ENCODE measurements around the gene IL12A.

Gene IL12A

DNA sequence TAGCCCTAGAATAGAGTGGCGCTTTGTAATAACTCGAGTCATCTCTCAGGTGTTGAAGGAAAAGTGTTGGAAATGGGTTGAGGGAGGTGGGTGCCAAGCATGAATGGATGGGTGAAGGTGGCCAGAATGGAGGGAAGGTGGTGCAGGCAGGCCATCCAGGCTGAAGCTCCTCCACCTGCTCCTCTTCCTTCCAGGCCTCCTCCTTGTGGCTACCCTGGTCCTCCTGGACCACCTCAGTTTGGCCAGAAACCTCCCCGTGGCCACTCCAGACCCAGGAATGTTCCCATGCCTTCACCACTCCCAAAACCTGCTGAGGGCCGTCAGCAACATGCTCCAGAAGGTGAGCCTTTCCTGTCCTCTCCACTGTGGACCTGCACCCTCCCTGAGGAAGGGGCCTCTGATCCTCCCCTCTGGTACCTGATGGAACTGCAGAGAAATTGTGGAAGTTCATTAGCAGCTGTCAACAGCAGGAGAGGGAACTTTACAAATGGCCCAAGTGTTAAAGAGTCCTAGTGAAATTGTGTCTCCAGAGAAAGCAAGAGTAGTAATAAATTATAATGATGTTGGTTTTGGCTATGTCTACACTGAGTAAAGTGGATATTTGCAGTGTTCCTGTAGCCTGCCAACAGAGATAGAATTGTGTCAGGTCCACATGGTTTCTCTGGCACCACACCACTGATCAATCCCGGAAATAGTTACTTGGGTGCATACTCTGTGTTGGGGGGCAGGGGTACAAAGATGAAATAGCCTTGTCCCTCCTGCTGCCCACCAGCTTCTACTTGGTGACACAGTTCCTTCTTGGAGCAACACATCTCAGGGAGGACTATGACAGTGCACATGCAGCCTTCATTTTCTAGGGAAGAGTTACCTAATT is 1.6 kb downstream of the IL12A start:
- DNase-seq (ENCODE audit: low read depth), result no peak

DNA sequence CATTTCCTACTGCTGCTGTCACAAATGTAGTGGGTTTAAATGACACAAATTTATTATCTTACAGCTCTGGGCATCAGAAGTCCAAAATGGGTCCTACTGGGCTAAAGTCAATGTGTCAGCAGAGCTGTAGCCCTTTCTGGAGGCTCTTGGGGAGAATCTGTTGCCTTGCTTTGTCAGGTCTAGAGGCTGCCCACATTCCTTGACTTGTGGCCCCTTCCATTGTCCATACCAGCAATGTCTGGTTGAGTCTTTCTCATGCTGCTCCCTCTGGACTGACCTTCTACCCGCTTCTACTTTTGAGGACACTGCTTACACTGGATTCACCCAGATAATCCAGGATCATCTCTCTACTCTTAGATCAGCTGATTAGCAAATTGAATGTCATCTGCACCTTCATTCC is 3.0 kb downstream of the IL12A start:
- no peak for DNase-seq (ENCODE audit: low read depth)

DNA sequence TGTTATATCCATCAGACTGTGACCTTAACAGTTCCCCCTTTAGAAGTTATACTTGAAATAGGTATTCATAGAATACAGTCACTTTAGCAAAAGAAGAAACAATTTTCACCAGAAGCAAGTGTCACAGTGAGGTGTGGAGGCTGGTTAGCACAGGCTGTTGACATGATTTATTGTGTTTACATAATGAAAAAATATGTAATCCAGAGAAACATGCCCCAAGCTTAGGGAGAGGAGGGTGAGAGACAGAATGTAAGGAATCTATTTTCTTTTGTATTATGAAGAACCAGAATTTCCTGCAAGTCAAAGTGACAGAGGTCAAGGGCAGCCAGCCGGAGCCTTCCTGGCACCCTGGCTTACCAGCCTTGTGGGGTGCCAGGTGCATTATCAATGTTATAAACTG is 4.0 kb downstream of the IL12A start:
- DNase-seq (ENCODE audit: low read depth), result no peak

DNA sequence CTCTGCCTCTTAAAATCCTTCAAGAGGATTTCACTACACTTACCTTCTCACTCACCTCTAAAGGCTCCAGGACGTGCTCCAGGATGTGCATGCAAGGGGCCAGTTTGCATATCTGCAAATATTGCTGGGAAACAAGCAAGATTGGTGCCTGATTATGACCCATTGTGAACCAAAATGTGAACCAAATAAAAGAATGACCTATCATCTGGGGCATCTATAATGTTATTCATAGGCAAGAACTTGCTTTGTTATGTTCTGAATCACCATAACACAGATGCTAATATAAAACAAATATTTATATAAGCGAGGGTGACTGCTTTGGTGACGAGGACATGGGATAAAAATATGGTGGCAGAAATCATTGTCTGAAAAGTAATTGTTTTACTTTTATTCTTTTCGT is 5.5 kb downstream of the IL12A start:
- no peak for DNase-seq (ENCODE audit: low read depth)

DNA sequence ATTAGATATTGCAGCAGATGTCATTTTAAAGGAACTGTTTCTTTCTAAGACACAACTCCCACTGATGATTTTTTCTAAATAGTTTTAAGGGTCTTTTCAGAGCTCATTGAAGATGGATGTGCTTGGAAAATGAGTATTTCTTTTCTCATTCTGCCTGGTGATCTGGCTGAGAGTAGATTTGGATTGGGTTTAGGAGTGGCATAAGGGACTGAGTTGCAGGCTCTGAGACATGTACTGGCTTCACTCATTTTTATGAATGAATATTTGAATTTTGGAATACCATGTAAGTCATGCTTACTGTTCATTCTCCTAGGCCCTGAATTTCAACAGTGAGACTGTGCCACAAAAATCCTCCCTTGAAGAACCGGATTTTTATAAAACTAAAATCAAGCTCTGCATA is 6.5 kb downstream of the IL12A start:
- no peak for DNase-seq (ENCODE audit: low read depth)

DNA sequence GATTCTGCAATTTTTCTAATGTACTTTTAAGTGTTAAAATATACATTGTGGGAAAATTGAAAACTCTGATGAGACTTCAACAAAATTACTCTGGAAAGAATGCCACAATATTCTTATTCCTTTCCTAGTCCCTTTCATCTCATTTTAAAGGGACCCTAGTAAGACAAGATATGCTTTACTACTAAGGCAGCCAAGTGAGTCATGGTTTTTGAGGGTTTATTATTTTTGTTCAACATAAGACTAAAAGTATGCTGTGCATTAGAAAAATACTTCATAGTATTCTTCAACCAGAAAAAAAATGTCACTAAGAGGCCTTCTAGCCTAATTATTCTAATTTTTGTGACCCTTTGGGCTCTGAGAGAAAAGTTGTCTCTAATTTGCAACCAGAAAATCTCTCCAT is 7.4 kb downstream of the IL12A start:
- no peak for DNase-seq (ENCODE audit: low read depth)

DNA sequence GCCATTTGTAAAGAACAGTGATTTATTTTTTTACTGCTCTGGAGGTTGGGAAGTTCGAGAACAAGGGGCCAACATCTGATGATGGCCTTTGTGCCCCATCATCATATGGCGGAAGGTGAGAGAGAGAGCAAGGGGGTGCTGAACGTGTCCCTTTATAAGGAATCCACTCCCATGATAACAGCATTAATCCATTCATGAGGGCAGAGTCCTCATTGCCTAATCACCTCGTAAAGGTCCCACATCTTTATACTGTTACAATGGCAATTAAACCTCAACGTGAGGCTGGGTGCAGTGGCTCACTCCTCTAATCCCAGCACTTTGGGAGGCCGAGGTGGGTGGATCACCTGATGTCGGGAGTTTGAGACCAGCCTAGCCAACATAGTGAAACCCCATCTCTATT is 8.3 kb downstream of the IL12A start:
- no peak for DNase-seq (ENCODE audit: low read depth)

DNA sequence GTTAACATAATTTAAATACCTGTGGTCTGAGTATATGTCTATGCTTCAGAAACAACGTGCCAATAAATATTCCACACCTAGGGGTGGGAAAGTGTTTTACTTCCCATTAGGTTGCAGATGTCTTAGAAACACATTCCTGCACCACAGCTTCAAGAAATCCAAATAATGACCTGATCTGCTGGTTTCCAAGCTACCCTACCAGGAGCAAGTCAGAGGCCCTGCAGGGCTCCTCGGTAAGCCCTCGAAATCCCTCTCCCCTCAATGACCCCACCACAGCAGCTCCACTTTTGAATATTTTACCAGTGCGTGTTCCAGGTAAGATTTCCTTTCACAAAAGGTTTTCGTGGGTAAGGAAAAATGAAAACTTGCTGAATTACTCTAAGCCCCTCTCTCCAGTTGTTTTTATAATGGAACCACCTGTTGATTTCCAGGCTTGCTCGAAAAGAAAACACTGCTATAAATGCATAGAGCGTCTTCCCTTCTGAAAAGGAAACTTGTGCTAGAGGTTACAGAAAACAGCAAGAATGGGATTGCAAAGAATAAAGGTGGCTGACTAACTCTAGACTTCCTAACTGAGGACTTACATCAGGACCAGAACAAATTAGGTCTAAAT is 12.6 kb downstream of the IL12A start:
- no peak for DNase-seq (ENCODE audit: low read depth)

DNA sequence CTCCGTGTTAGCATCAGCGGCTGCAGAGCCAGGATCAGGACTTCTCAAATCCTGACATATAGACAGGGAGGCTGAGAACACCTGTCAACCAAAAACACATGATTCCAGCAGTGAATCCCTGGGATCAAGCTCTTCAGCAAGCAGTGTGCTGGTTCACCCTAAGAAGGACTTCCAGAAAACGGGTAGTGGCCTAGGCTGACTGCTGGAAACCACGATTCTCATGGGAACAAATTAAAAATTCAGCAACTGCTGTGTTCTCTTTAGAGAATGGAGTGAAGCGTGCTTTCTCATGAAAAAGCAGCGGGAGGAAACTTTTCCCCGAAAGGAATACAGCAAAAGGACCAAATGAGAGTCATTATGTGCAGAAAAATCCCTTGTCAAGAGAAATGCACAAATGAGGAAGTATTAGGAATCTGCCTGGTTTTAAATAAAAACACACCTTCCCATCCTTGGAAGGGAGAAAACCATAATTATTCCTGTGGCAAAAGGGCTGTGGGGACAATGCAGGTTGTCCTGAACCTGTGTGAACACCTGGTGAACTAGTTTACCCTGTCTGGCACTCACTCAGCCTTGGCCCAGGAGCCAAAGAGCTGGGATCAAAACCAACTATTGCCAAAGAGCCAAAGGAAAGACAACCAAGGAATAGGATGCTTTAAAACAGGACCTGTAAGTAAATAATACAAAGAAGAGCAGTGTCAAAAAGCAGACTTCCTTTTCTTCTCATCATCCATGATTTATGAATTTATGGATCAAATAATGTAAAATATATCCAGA is 13.4 kb downstream of the IL12A start:
- no peak for DNase-seq (ENCODE audit: low read depth)

DNA sequence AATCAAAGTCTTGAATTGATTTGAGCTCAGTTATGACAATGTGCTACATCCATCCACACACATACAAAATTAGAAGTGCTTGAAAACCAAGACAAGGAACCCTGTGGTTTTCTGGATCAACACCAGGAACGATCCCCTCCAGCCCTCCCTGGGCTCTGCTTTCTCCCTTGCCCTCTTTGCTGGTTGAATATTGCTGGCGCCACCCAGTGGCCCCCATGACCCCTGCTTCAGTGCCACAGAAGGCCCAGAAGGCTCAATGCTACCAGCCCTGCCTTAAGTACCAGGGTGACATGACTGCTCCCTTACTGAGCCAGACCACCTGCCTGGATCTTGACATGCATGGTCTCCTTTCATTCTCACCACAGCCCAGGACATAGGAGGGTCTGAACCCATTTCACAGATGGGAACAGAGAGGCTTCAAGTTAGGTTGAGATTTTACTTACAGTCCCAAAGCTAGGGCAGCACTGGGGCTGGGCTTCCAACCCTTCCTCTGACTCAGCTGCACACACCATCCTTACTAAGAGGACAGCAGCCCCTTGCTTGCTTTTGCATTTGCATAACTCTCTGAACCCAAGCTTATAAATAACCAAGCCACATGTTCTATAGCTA is 15.0 kb downstream of the IL12A start:
- no peak for DNase-seq (ENCODE audit: low read depth)

DNA sequence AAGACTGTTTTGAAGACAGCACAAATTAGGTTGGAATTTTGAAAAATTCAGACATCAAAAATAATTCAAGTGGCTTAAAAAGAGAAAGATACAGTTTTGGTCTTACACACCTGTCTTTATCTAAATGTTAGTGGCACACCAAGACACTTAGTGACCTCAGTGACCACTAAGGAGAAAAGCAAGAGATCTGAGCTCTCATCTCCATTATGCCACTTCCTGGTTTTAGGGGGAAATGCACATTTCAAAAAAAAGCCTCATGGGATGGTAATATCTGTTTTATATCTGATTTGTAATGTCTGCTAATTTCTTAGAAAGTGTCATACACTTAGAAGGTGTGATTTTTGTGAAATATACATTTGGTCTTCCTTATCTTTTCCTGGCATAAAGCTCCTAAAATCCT is 16.4 kb downstream of the IL12A start:
- no peak for DNase-seq (ENCODE audit: low read depth)

DNA sequence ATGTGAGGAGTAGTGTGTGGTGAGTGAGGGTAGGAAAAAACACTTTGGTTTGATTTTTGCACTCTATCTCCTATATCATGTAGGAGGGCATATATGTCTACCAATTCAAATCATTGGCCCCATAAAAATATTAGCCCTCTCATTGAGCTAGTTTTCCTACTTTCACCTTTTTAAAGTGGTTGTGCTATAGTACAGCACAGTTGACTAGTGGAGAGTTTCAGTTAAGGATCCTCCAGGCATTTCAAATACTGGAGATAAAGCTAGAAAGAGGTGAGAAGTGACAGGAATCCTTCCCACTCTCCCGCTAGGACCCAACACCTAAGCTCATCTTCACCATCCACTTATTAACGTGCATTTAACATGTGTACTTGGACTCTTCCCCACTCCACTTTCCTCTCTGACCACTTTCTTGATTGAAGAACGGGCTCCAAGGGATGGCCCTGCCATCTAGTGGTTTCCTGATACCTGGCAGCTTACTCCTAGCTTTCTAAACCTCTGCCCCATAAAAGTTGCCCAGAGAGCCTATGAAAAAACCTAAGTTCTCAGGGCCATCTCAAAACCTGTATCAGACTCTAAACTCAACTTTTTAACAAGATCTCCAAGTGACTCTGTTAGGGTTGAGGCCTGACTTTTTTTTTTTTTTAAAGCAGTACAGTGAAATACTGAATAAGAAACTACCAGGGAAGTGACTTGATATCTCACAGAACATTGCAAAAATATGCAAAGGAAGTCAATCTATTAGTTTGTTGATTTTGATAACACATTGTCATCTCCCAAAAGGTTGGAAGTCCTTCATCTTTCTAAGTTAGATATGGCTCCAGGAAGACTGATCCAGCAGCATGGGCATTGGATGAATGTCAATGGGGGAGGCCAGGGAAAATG is 17.9 kb downstream of the IL12A start:
- no peak for DNase-seq (ENCODE audit: low read depth)

DNA sequence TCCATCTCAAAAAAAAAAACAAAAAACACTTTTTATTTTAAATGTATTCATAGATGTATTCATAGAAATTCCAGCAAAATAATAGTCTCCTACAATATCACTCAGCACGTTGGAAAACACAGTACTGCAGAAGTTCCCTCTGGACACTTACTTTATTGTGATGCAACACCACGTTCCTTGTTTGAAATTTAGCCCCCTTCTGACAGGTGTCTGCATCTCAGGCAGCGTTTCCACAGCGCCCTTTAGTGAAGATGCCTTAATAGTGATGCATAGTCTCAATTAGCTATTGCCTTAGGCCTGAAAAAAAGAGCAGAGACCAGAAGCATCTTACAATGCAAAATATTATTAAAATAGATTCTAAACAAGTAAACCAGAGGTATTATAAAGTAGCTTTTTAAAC is 20.3 kb downstream of the IL12A start:
- DNase-seq (ENCODE audit: low read depth), result no peak

DNA sequence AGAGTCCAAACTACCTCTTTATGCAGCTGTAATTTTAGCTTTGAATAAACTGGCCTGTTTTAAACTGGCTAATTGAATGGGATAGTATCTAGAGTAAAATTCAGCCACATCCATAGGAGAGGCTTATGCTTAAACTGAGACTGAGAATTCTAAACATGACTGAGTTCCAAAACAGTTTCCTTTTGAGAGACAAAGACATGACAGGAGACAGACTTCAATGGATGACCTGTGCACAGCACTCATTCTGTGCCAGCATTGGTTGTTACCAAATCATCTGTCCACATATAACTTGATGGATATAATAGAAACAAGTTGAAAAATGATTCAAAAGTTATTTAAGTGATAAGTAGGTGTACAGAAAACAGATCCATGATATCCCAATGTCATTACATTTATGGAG is 20.9 kb downstream of the IL12A start:
- no peak for DNase-seq (ENCODE audit: low read depth)

DNA sequence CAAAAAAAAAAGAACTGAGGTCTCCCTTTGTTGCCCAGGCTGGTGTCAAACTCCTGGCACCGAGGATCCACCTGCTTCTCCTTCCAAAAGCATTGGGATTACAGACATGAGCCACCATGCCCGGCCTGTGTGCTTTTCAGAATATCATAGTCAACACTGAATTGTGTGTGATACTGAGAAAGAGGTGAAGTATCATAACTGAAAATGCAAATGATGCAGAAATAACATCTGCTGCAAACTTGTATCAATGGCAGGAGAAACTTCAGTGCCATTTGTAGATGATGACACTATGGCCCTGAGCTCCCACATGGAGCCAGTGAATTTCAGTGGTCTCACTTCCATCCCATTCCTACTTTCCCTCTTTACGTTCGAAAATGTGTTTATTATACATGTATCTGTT is 21.9 kb downstream of the IL12A start:
- no peak for DNase-seq (ENCODE audit: low read depth)

DNA sequence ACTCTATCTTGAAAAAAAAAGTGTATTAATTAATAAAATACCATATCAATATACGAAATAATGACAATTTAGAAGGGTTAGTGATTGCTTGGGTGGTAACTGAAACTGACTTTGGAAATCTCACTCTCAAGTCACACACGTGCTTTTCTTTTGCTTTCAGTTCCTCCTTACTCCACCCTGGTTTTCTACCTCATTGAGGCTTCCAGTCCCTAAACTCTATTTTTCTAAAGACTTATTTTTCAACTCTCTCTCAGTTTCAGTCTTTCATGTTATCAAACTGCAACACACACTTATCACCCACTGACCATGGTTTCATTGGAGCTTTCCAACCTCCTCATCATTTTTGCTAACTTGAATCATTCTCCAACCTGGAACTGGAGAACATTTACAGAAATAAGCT is 23.5 kb downstream of the IL12A start:
- no peak for DNase-seq (ENCODE audit: low read depth)

DNA sequence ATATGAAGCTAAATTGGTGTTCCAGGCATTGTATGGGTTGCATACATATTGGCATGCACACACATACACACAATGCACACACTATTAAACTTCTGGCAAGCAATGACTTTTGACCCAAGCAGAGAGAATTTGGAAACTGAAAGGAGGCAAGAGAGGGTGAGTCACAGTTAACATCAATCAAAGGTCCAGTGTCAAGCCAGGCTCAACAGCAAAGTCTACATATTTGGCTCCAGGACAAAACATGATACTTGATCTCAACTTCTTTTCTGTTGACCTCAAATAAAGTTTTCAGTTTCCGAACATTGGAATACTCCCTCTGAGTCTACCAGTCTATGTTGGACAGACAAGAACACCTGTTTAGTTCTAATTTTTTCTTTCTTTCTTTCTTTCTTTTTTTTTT is 28.3 kb downstream of the IL12A start:
- no peak for DNase-seq (ENCODE audit: low read depth)

DNA sequence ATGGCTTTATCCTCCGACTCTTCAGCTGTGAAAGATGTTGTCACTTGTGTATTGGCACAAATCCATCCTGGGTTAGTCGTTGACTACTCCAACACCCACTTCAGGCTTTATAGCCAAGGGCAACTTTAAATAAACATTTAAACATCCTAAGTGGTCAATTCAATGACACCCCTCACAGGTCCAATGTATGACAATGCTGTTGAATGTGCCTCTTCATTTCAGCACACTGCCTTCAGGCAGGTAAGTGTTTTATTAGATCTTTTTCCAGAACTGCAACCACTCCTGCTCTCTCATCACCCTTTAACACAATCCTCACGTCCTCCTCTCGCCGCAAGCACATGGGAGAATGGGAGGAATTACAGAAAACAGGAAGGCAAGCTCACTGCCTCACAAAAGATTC is 30.3 kb downstream of the IL12A start:
- DNase-seq (ENCODE audit: low read depth), result no peak

DNA sequence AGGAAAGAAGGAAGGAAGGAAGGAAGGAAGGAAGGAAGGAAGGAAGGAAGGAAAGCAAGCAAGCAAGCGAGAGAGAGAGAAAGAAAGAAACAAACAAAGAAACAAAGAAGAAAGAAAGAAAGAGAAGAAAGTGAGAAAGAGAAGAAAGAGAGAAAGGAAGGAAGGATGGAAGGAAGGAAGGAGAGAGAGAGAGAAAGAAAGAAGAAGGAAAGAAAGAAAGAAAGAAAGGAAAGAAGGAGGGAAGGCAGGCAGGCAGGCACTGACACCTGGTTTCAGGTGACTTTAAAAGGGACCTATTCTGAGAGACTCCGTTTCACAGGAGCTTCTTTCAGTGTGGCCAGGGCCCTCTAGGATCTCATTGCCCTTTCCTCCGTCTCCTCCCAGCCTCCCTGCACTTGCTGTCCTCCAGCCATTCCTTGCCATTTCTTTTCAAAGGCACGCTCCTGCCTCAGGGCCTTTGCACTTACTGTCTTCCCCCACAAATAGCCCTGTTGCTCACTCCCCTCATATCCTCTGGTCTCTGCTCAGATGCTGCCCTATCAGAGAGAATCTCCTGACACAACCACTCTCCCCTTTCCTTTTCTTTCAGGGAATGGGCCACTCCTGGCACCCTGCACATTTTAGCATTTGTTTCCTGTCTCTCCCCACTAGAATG is 31.5 kb downstream of the IL12A start:
- no peak for DNase-seq (ENCODE audit: low read depth)

DNA sequence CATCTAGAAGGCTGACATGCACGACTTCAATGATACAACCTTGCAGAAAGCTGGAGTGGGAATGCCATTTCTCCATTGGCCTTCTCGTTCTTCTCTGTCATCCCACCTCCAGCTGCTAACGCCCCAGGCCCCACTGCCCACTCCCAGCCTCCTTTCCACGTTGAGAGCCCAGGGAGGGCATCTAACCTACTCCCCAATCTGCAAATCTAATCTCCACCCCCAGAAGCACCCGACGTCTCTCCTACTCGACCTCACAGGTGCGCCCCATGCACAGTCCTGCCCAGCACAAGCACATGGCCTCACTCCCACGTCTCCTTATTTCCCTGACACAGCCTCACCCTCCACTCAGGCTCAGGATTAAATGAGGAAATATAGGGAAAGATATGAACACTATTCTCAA is 33.4 kb downstream of the IL12A start:
- no peak for DNase-seq (ENCODE audit: low read depth)

DNA sequence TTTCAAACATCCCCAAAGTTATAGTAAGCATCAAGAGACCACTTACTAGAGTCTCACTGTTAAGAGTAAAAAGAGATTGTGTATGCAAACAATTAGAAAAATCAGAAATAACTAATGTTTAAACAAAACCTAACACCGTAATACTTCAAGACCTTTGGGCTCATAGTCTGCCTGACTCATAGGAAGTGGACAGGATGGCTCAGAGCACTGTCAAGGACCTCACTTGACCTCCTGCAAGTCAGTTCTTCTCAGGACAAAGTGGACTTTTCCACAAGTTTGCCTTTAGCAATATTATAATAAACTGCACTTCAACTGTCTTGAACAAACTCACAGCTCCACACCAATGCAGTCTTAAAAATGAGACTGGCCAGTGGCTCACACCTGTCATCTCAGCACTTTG is 34.8 kb downstream of the IL12A start:
- no peak for DNase-seq (ENCODE audit: low read depth)
